Activated naive CD8-positive, alpha-beta T cell treated with anti-CD3 and anti-CD28 coated beads, Interleukin-2, amount 10 ng/mL, durations not matched to agents 7 days and 5 days (primary cell): ENCODE results near the gene CYP3A7. TPM values are rescaled to one million over a fixed set of nuclear protein-coding genes. Genes with fewer than 3 reads are reported as not detected.
"Not testable (repeated sequence)": the region's sequence is repeated elsewhere in the genome, so short reads cannot be mapped to it uniquely, and the experiment has no call there.

ENCODE experiments used
- ATAC-seq: fragments of 150-1000 bp; cut with Tn5 transposase; one replicate; pipeline ENCODE4 v1.10.0; 2021; ENCODE audit warnings: low read depth, moderate library complexity
- POLR2A ChIA-PET: fragments of 350-600 bp; sonication (Branson Sonifier 250); formaldehyde crosslinking; loops from one replicate; lab custom pipeline; 2021; ENCODE audit warnings: antibody characterized with exemption; lab: Charles Lee
- DNase-seq: peaks from one replicate; pipeline ENCODE4 v3.0.0; 2021
- H3K27ac Mint-ChIP-seq: one replicate; pipeline ENCODE4 v1.8.0; 2022; ENCODE audit warnings: mild to moderate bottlenecking, mixed read lengths
- H3K27me3 Mint-ChIP-seq: one replicate; pipeline ENCODE4 v1.8.0; 2022; ENCODE audit warnings: mild to moderate bottlenecking, moderate library complexity, mixed read lengths
- H3K36me3 Mint-ChIP-seq: one replicate; pipeline ENCODE4 v1.8.0; 2021; ENCODE audit warnings: mild to moderate bottlenecking, mixed read lengths
- H3K4me1 Mint-ChIP-seq: one replicate; pipeline ENCODE4 v1.8.0; 2021; ENCODE audit warnings: mixed read lengths
- H3K4me3 Mint-ChIP-seq: one replicate; pipeline ENCODE4 v1.8.0; 2022; ENCODE audit warnings: mild to moderate bottlenecking, moderate library complexity, mixed read lengths
- H3K9me3 Mint-ChIP-seq: one replicate; pipeline ENCODE4 v1.8.0; 2021; ENCODE audit warnings: mixed read lengths
- total RNA-seq, 2 experiments: library from RNA; stranded (reverse); gene quantifications; one replicate each; pipeline ENCODE4 v1.2.3, GENCODE V29; 2021

CYP3A7 gene
- total RNA-seq, 2 experiments from 2014 or later, result not detected

DNA sequence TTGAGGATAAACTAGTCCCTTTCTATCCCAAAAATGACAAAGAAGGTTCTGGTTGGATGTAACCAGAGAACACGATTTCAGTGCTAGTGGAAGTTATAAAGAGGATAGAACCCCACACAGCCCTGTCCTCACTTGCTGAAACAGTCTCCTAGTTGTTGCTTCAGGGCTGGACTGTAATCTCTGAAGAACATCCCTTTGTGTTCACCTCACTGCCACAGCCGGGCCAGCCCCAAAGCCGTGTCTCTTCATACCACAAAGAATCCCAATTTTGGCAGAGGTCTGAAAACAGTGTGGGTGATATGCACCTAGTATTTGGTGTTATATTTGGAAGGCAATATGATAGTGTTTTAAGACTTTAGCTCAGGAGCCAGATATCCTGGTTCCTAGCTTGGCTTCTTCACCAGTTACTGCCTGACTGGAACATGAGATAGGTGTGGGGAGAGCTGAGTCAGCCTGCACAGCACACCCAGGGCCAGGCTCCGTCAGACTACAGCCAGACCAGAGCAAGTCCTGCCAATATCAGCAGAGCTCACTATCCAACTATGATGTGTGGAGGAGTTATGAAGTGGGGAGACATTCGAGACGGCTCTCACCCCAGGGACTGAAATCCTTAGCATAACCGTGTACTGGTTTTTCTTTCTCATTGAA, 27.8 kb upstream of the CYP3A7 start:
- ATAC-seq, result no peak
- Mint-ChIP-seq H3K36me3 (no peaks in the 10 kb centered on the region), H3K9me3 (no peaks in the 10 kb centered on the region), H3K4me1 (peaks cover 5% of the 10 kb centered on the region), H3K27me3 (no peaks in the 10 kb centered on the region), H3K4me3 (no peak overlapping the region), H3K27ac (no peak overlapping the region)
- POLR2A ChIA-PET, result no interaction called here
- no peak for DNase-seq

GRCh38 chr7:99755085-99755484, 20.1 kb upstream of the CYP3A7 start:
- no peak overlapping the region for H3K27ac Mint-ChIP-seq
- no peak for DNase-seq
- no peaks in the 10 kb centered on the region for H3K36me3 Mint-ChIP-seq
- POLR2A ChIA-PET, result no interaction called here
- H3K27me3 Mint-ChIP-seq, result peaks cover 9% of the 10 kb centered on the region
- peaks cover 3% of the 10 kb centered on the region for H3K9me3 Mint-ChIP-seq
- ATAC-seq, result no peak
- no peak overlapping the region for H3K4me3 Mint-ChIP-seq
- H3K4me1 Mint-ChIP-seq, result no peaks in the 10 kb centered on the region

GRCh38 chr7:99752356-99752755, 17.4 kb upstream of the CYP3A7 start:
- no peak overlapping the region for H3K27ac Mint-ChIP-seq
- peaks cover 3% of the 10 kb centered on the region for H3K9me3 Mint-ChIP-seq
- H3K36me3 Mint-ChIP-seq, result no peaks in the 10 kb centered on the region
- no peak for ATAC-seq
- no peak for DNase-seq
- peaks cover 2% of the 10 kb centered on the region for H3K4me1 Mint-ChIP-seq
- H3K4me3 Mint-ChIP-seq, result no peak overlapping the region
- POLR2A ChIA-PET, result no interaction called here
- H3K27me3 Mint-ChIP-seq, result peaks cover 9% of the 10 kb centered on the region

GRCh38 chr7:99751322-99752052, 16.5 kb upstream of the CYP3A7 start:
- H3K4me3 Mint-ChIP-seq, H3K36me3 Mint-ChIP-seq, H3K27ac Mint-ChIP-seq, H3K4me1 Mint-ChIP-seq, H3K9me3 Mint-ChIP-seq, H3K27me3 Mint-ChIP-seq, ATAC-seq, DNase-seq, POLR2A ChIA-PET: not testable (repeated sequence)

- POLR2A ChIA-PET, result no interaction called here
- no peak overlapping the region for H3K27ac Mint-ChIP-seq
- peaks cover 12% of the 10 kb centered on the region for H3K27me3 Mint-ChIP-seq
- peaks cover 2% of the 10 kb centered on the region for H3K4me1 Mint-ChIP-seq
- H3K9me3 Mint-ChIP-seq, result peaks cover 6% of the 10 kb centered on the region
- ATAC-seq (no peak), DNase-seq (no peak)
- no peak overlapping the region for H3K4me3 Mint-ChIP-seq
- H3K36me3 Mint-ChIP-seq, result no peaks in the 10 kb centered on the region
Measured at GRCh38 chr7:99748846-99749579, 14.0 kb upstream of the CYP3A7 start.

DNA sequence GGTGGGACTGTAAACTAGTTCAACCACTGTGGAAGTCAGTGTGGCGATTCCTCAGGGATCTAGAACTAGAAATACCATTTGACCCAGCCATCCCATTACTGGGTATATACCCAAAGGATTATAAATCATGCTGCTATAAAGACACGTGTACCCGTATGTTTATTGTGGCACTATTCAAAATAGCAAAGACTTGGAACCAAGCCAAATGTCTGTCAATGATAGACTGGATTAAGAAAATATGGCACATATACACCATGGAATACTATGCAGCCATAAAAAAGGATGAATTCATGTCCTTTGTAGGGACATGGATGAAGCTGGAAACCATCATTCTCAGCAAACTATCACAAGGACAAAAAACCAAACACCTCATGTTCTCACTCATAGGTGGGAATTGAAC, 11.9 kb upstream of the CYP3A7 start:
- ATAC-seq, H3K4me3 Mint-ChIP-seq, H3K27ac Mint-ChIP-seq, H3K4me1 Mint-ChIP-seq, H3K9me3 Mint-ChIP-seq, POLR2A ChIA-PET, DNase-seq, H3K27me3 Mint-ChIP-seq, H3K36me3 Mint-ChIP-seq: not testable (repeated sequence)

- ATAC-seq, H3K4me1 Mint-ChIP-seq, H3K4me3 Mint-ChIP-seq, H3K27me3 Mint-ChIP-seq, H3K9me3 Mint-ChIP-seq, POLR2A ChIA-PET, DNase-seq, H3K27ac Mint-ChIP-seq, H3K36me3 Mint-ChIP-seq: not testable (repeated sequence)
Measured at GRCh38 chr7:99745395-99745794, 10.4 kb upstream of the CYP3A7 start.

DNA sequence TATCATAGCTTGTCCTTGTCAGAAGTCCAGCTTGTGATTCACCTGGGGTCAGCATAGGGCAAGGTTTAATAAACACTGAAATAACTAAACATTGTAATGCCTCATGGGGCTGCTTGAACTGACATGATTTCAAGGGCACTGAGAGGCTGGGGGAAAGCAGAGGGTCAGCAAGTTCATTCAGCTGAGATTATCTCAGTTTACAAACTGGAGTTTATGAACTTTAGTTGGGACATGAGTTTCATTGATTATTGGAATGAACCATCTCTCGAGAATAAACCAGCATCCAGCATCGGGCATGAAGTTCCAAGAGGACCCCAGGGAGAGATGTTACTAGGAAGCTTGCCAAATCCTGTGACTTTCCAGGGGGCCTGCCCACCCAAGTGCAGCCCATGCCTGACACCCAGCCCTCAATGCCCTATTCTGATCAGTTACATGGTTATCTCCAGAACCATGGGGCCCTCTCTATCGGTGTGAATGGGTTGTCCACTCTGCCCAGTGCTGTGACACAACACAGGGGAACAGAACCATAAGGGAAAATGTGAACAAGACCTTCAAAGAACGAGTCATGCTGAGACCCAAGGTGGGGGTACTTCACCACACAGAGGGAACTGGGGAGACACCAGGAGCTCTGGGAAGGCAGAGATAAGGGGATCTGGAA, 7.9 kb upstream of the CYP3A7 start:
- peaks cover 2% of the 10 kb centered on the region for H3K4me1 Mint-ChIP-seq
- no peak overlapping the region for H3K27ac Mint-ChIP-seq
- POLR2A ChIA-PET, result no interaction called here
- no peak overlapping the region for H3K4me3 Mint-ChIP-seq
- peaks cover 8% of the 10 kb centered on the region for H3K36me3 Mint-ChIP-seq
- DNase-seq (no peak), ATAC-seq (no peak)
- H3K9me3 Mint-ChIP-seq, result peaks cover 7% of the 10 kb centered on the region
- H3K27me3 Mint-ChIP-seq, result peaks cover 3% of the 10 kb centered on the region

GRCh38 chr7:99741441-99741795, 6.4 kb upstream of the CYP3A7 start:
- no peak for ATAC-seq
- H3K4me1 Mint-ChIP-seq, result peaks cover 6% of the 10 kb centered on the region
- no peak overlapping the region for H3K4me3 Mint-ChIP-seq
- POLR2A ChIA-PET, result no interaction called here
- H3K27ac Mint-ChIP-seq, result no peak overlapping the region
- H3K36me3 Mint-ChIP-seq, result peaks cover 12% of the 10 kb centered on the region
- H3K27me3 Mint-ChIP-seq, result peaks cover 3% of the 10 kb centered on the region
- no peak for DNase-seq
- H3K9me3 Mint-ChIP-seq, result peaks cover 6% of the 10 kb centered on the region

DNA sequence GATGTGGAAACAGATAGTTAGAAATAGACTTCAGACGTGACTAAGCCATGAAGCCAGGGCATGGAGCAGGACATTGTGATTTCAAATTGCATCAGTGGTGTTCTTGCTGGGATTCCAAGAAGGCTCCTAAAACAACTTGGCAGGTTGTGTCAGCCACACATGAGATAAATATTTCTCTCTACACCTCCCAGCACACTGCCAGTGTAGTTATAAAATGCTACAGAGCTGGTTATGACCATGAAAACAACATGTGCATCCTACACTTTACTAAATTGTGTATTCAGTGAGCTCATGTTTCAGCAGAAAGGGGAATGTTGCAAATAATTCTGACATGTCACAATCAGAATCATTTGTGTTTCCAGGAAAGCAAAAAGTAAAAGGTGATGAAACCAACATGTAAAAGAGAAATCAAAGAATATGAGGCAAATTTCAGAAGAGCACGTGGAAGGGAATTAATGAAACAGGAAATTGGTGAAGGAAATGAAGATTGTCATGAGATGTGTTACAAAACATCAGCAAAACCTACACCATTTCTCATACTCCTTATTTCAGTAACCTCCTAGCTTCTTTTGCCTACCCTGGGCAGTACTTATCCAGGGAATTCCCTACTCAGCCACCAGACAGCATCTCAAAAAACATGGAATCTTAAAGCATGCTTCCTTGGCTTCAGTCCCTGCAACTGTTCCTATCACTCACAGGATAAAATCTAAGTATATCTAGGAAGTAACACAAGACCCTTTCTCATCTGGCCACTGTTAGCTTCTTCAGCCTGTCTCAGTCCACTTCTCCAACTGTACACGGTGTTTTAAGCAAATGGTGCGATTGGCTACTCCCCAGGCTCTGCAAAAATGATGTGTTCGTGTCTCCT, 5.8 kb upstream of the CYP3A7 start:
- Mint-ChIP-seq H3K36me3 (peaks cover 12% of the 10 kb centered on the region), H3K4me1 (peaks cover 6% of the 10 kb centered on the region), H3K4me3 (no peak overlapping the region), H3K27ac (no peak overlapping the region), H3K9me3 (peaks cover 6% of the 10 kb centered on the region), H3K27me3 (peaks cover 3% of the 10 kb centered on the region)
- POLR2A ChIA-PET, result no interaction called here
- no peak for DNase-seq
- ATAC-seq, result no peak

GRCh38 chr7:99739699-99740572, 4.9 kb upstream of the CYP3A7 start:
- H3K4me3 Mint-ChIP-seq, result no peak overlapping the region
- H3K27ac Mint-ChIP-seq, result no peak overlapping the region
- POLR2A ChIA-PET, result no interaction called here
- no peaks in the 10 kb centered on the region for H3K27me3 Mint-ChIP-seq
- H3K4me1 Mint-ChIP-seq, result peaks cover 9% of the 10 kb centered on the region
- DNase-seq (no peak), ATAC-seq (no peak)
- H3K9me3 Mint-ChIP-seq, result peaks cover 4% of the 10 kb centered on the region
- H3K36me3 Mint-ChIP-seq, result peaks cover 12% of the 10 kb centered on the region

- Mint-ChIP-seq H3K36me3 (peaks cover 12% of the 10 kb centered on the region), H3K4me1 (peaks cover 9% of the 10 kb centered on the region), H3K9me3 (no peaks in the 10 kb centered on the region), H3K27ac (no peak overlapping the region), H3K4me3 (no peak overlapping the region), H3K27me3 (no peaks in the 10 kb centered on the region)
- ATAC-seq (peak; percentile 50), DNase-seq (no peak)
- POLR2A ChIA-PET, result no interaction called here
Measured at GRCh38 chr7:99737726-99738125, 2.7 kb upstream of the CYP3A7 start.
